PC-3 (cell line): Measurements from ENCODE around the gene LRP5. TPM values are rescaled to one million over a fixed set of nuclear protein-coding genes. Genes with fewer than 3 reads are reported as not detected.

Experiments
- ATAC-seq: fragments of 200-7000 bp; cut with Tn5 transposase; 2 replicates; pipeline ENCODE4 v1.9.1; 2020; ENCODE audit warnings: mild to moderate bottlenecking, moderate library complexity
- BruUV-seq: library from RNA; stranded (reverse); fragments of 400-500 nt; replicated peaks from 2 replicates; lab custom pipeline; 2021; lab: Mats Ljungman, UMichigan
- CTCF ChIA-PET: fragments of 300-600 bp; sonication (Branson Sonifier 250); formaldehyde crosslinking; loops from one replicate; lab custom pipeline; 2022; ENCODE audit warnings: antibody characterized with exemption; lab: Charles Lee
- POLR2A ChIA-PET: fragments of 300-600 bp; sonication (Branson Sonifier 250); formaldehyde crosslinking; loops from one replicate; lab custom pipeline; 2022; ENCODE audit warnings: antibody characterized with exemption; ENCODE audit not compliant: unreplicated experiment; lab: Charles Lee
- DNase-seq: peaks from one replicate; pipeline ENCODE4 v3.0.0-alpha.2; 2015
- H2AFZ ChIP-seq: fragments of 300-600 bp; sonication (generic); 2 replicates; pipeline ENCODE4 v1.6.0; 2016; ENCODE audit warnings: antibody characterized with exemption, low read length
- H3F3A ChIP-seq: fragments of 300-600 bp; sonication (generic); one replicate; pipeline ENCODE4 v1.6.0; 2017; ENCODE audit warnings: antibody characterized with exemption, low read length, control low read depth, mild to moderate bottlenecking; ENCODE audit not compliant: unreplicated experiment
- H3K27ac ChIP-seq: fragments of 300-600 bp; sonication (generic); 2 replicates; pipeline ENCODE4 v1.5.1; 2016; ENCODE audit warnings: mild to moderate bottlenecking, low read length
- H3K27me3 ChIP-seq: fragments of 300-600 bp; sonication (generic); 2 replicates; pipeline ENCODE4 v1.6.1; 2016; ENCODE audit warnings: low read length, mixed read lengths
- H3K36me3 ChIP-seq: fragments of 300-600 bp; sonication (generic); 2 replicates; pipeline ENCODE4 v1.6.1; 2016; ENCODE audit warnings: low read depth, mixed run types, low read length, mixed read lengths
- H3K4me1 ChIP-seq: fragments of 300-600 bp; sonication (generic); 2 replicates; pipeline ENCODE4 v1.5.1; 2016; ENCODE audit warnings: low read length; ENCODE audit not compliant: insufficient read depth
- H3K4me2 ChIP-seq: fragments of 300-600 bp; sonication (generic); 2 replicates; pipeline ENCODE4 v1.6.0; 2016; ENCODE audit warnings: low read length
- H3K4me3 ChIP-seq: fragments of 300-600 bp; sonication (generic); 2 replicates; pipeline ENCODE4 v1.5.1; 2016; ENCODE audit warnings: mild to moderate bottlenecking, low read length, mixed read lengths
- H3K79me2 ChIP-seq: fragments of 300-600 bp; sonication (generic); 2 replicates; pipeline ENCODE4 v1.6.1; 2017; ENCODE audit warnings: low read length, mixed read lengths
- H3K9ac ChIP-seq: fragments of 300-600 bp; sonication (generic); 2 replicates; pipeline ENCODE4 v1.6.0; 2016; ENCODE audit warnings: mild to moderate bottlenecking, low read length
- H3K9me2 ChIP-seq: fragments of 300-600 bp; sonication (generic); replicated peaks from 2 replicates; pipeline ENCODE4 v1.6.1; 2016; ENCODE audit warnings: mixed run types, low read length, mixed read lengths
- H3K9me3 ChIP-seq: fragments of 300-600 bp; sonication (generic); 2 replicates; pipeline ENCODE4 v1.6.1; 2016; ENCODE audit warnings: low read length, mixed read lengths
- H4K20me1 ChIP-seq: fragments of 300-600 bp; sonication (generic); 2 replicates; pipeline ENCODE4 v1.6.1; 2016; ENCODE audit warnings: low read length, mixed read lengths
- EZH2 ChIP-seq: fragments of 300-600 bp; sonication (generic); IDR thresholded peaks from one replicate; pipeline ENCODE4 v1.6.1; 2017; ENCODE audit warnings: antibody characterized with exemption, mild to moderate bottlenecking, low read length; ENCODE audit not compliant: unreplicated experiment
- EZH2phosphoT487 ChIP-seq: fragments of 300-600 bp; sonication (generic); IDR thresholded peaks from 2 replicates; pipeline ENCODE4 v1.6.1; 2018; ENCODE audit warnings: mild to moderate bottlenecking, antibody characterized with exemption, low read length, borderline replicate concordance
- intact Hi-C: fragments of 100-400 bp; cut with micrococcal nuclease; formaldehyde crosslinking; loops from 2 replicates; pipeline ENCODE4 v1.9.0; 2023
- total RNA-seq: library from RNA; depleted of rRNA; stranded (reverse); fragments of >200 nt; gene quantifications from 2 replicates; pipeline ENCODE4 v1.2.3, GENCODE V29; 2014
- TF ChIP-seq, protein P1 (sequence below): fragments of 300-600 bp; sonication (generic); conservative IDR thresholded peaks from 2 replicates; pipeline ENCODE4 v1.5.1; 2017; ENCODE audit warnings: antibody characterized with exemption, low read depth, mild to moderate bottlenecking, low read length

The LRP5 gene
- total RNA-seq, 1 experiment from 2014 or later = 64.3 TPM

DNA sequence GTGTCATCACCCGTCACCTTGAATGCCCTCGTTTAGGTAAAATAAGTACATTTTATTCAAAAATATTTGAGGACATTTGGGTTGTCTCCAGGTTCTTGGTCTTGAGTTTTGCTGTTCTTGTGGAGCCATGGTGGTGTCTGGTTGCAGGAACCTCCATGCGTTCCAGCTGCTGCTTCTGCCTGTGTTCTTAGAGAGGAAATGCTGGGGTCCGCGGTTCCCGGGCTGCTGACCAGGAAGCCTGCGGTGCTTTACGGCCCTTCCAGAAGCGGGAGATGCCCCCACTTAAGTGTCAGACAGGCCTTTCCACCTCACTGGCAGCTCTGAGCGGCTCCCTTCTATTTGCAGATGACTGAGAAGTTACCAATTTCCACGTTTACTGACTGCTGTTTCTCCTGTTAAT, 66.8 kb downstream of the LRP5 start:
- Histone ChIP-seq H2AFZ (no peak overlapping the region), H3K36me3 (0 out of 2 replicates have a peak, but pooled peaks cover 3% of the 10 kb centered on the region), H3K4me1 (peaks cover 27% of the 10 kb centered on the region), H4K20me1 (no peaks in the 10 kb centered on the region), H3K9me2 (no peaks in the 10 kb centered on the region), H3K4me2 (peak overlapping the region; percentile 68), H3K9ac (peak overlapping the region; percentile 72), H3K9me3 (no peaks in the 10 kb centered on the region), H3K27me3 (no peaks in the 10 kb centered on the region), H3F3A (peaks cover 8% of the 10 kb centered on the region), H3K27ac (peak overlapping the region; percentile 87), H3K4me3 (no peak overlapping the region), H3K79me2 (peaks cover 17% of the 10 kb centered on the region)
- ATAC-seq = no peak
- DNase-seq = no peak
- TF ChIP-seq EZH2 = no peak
- no peak for TF ChIP-seq EZH2phosphoT487
- TF ChIP-seq, protein P1, sequence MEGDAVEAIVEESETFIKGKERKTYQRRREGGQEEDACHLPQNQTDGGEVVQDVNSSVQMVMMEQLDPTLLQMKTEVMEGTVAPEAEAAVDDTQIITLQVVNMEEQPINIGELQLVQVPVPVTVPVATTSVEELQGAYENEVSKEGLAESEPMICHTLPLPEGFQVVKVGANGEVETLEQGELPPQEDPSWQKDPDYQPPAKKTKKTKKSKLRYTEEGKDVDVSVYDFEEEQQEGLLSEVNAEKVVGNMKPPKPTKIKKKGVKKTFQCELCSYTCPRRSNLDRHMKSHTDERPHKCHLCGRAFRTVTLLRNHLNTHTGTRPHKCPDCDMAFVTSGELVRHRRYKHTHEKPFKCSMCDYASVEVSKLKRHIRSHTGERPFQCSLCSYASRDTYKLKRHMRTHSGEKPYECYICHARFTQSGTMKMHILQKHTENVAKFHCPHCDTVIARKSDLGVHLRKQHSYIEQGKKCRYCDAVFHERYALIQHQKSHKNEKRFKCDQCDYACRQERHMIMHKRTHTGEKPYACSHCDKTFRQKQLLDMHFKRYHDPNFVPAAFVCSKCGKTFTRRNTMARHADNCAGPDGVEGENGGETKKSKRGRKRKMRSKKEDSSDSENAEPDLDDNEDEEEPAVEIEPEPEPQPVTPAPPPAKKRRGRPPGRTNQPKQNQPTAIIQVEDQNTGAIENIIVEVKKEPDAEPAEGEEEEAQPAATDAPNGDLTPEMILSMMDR = no peak
- ChIA-PET POLR2A (no interaction called here), CTCF (no interaction called here)
- intact Hi-C loops = no loop called here
- BruUV-seq = no TSS peak

DNA sequence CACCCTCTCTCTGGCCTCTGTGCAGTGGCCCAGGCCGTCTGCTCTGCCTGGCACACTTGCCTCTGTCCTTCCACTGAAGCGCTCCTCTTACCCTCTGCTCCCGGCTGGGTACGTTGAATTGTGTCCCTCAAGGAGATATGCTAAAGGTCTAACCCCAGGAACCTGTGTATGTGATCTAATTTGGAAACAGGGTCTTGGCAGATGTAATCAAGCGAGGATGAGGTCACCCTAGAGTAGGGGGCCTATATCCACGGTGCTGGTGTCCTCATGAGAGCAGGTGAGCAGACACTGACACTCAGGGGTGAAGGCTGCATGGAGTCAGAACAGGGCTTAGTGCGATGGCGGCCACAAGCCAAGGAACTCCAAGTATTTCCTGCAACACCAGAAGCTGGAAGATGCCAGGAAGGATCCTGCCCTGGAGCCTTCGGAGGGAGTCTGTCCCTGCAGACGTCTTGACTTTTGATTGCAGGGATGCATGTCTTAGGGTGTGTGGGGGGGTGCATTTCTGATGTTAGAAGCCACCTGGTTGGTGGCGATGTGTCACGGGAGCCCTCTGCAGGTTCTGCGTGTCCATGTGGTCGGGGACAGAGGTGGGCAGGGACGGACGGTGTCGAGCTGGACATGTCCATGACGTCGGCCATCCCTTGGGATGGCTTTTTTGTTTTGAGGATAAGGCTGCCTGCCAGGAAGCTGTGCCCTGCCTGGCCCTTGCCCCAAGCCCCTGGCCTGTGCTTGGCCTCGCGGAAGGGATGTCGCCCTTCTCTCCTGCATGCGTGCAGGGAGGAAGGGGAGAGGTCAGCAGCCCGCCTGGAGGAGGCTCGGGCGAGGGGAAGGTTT, 68.6 kb downstream of the LRP5 start:
- Histone ChIP-seq H3K4me2 (peak overlapping the region; percentile 67), H3K4me3 (peak overlapping the region; percentile 8; the same call in 1 of the 2 replicates), H2AFZ (no peak overlapping the region), H3K27ac (peak overlapping the region; percentile 87), H3K9me3 (no peaks in the 10 kb centered on the region), H4K20me1 (no peaks in the 10 kb centered on the region), H3K79me2 (peaks cover 22% of the 10 kb centered on the region), H3F3A (peaks cover 8% of the 10 kb centered on the region), H3K4me1 (peaks cover 27% of the 10 kb centered on the region), H3K9me2 (no peaks in the 10 kb centered on the region), H3K9ac (peak overlapping the region; percentile 76), H3K27me3 (no peaks in the 10 kb centered on the region), H3K36me3 (no peaks in the 10 kb centered on the region)
- no peak for TF ChIP-seq EZH2phosphoT487
- no peak for TF ChIP-seq EZH2
- TF ChIP-seq, protein P1 = no peak
- DNase-seq (no peak), ATAC-seq (no peak)
- CTCF ChIA-PET = no interaction called here
- POLR2A ChIA-PET = interaction anchor here (0.5 to 0.9 kb wide), 3 partner anchors 71 to 109 kb away, joined by 4 to 6 read pairs (median 5); partner anchors contain the start of genes C11orf24 and PPP6R3
- TSS peak; percentile 93 for BruUV-seq
- intact Hi-C loops = loop anchor here (1.0 to 10.0 kb wide), 6 partner anchors 27 to 124 kb away; partner anchors contain the start of gene C11orf24
